Keratinocyte (primary cell): ENCODE measurements around the gene RAMACL.

Experiments used
- EZH2 ChIP-seq: IDR thresholded peaks from one replicate; pipeline ENCODE4 v1.6.1; 2012; ENCODE audit warnings: inconsistent platforms, mild to moderate bottlenecking, low read length, moderate library complexity
- TF ChIP-seq, protein P1 (sequence below), 3 experiments: IDR thresholded peaks in 1 of 3; conservative IDR thresholded peaks in 1 of 3; optimal IDR thresholded peaks in 1 of 3; 2 replicates in 2 of 3; 3 replicates in 1 of 3; pipeline versions ENCODE3 to v1.5.1; 2011; ENCODE audit warnings: low read length in 3 of 3, mild to moderate bottlenecking in 3 of 3, moderate library complexity in 2 of 3, control low read depth in 1 of 3, inconsistent platforms in 1 of 3; ENCODE audit not compliant: insufficient read depth in 2 of 3; ENCODE audit errors: extremely low read depth in 1 of 3

- no peak for TF ChIP-seq EZH2
- TF ChIP-seq, protein P1, sequence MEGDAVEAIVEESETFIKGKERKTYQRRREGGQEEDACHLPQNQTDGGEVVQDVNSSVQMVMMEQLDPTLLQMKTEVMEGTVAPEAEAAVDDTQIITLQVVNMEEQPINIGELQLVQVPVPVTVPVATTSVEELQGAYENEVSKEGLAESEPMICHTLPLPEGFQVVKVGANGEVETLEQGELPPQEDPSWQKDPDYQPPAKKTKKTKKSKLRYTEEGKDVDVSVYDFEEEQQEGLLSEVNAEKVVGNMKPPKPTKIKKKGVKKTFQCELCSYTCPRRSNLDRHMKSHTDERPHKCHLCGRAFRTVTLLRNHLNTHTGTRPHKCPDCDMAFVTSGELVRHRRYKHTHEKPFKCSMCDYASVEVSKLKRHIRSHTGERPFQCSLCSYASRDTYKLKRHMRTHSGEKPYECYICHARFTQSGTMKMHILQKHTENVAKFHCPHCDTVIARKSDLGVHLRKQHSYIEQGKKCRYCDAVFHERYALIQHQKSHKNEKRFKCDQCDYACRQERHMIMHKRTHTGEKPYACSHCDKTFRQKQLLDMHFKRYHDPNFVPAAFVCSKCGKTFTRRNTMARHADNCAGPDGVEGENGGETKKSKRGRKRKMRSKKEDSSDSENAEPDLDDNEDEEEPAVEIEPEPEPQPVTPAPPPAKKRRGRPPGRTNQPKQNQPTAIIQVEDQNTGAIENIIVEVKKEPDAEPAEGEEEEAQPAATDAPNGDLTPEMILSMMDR (optimal IDR thresholded peaks at IDR 0.05 in 1 of 3, IDR thresholded peaks at IDR 0.05 in 1 of 3, conservative IDR thresholded peaks at IDR 0.05 in 1 of 3; ENCODE audit: extremely low read depth in 1 of 3, insufficient read depth in 2 of 3, low read length in 3 of 3) = no peak
These were observed 30.1 kb downstream of the RAMACL start for GRCh38 chr6:166556336-166556735.
